Heart right ventricle (tissue), 16 donors: ENCODE measurements around the gene ELOVL3. TPM values are rescaled to one million over a fixed set of nuclear protein-coding genes. Genes with fewer than 3 reads are reported as not detected.

Experiments
- ATAC-seq, 8 donors: fragments of 200-7000 bp; cut with Tn5 transposase; one replicate each; pipeline ENCODE4 v1.9.1; 2020; ENCODE audit warnings: mild to moderate bottlenecking in 8 of 8, moderate library complexity in 8 of 8, moderate number of reproducible peaks in 1 of 8
- DNase-seq, 2 donors: peaks; one replicate each; pipeline ENCODE4 v3.0.0-alpha.2; 2020
- H3K27ac ChIP-seq, 10 donors: fragments of 200-600 bp; sonication (generic) in 2 of 10; one replicate each; pipeline versions ENCODE4 v1.5.0 to v1.8.0; 2020 to 2022; ENCODE audit warnings: mild to moderate bottlenecking in 3 of 10
- H3K27me3 ChIP-seq, 7 donors: fragments of 200-600 bp; one replicate each; pipeline ENCODE4 v1.8.0; 2021 to 2022; ENCODE audit warnings: mild to moderate bottlenecking in 2 of 7
- H3K36me3 ChIP-seq, 9 donors: fragments of 200-600 bp; sonication (generic) in 1 of 9; one replicate each; pipeline versions ENCODE4 v1.5.0 to v1.8.0; 2020 to 2022; ENCODE audit warnings: mild to moderate bottlenecking in 2 of 9
- H3K4me1 ChIP-seq, 9 donors: fragments of 200-600 bp; sonication (generic) in 1 of 9; one replicate each; pipeline versions ENCODE4 v1.5.0 to v1.8.0; 2020 to 2022; ENCODE audit warnings: mild to moderate bottlenecking in 4 of 9
- H3K4me3 ChIP-seq, 10 donors: fragments of 200-600 bp; sonication (generic) in 2 of 10; one replicate each; pipeline versions ENCODE4 v1.5.0 to v1.8.0; 2020 to 2022; ENCODE audit warnings: mild to moderate bottlenecking in 7 of 10, moderate library complexity in 2 of 10
- H3K9me3 ChIP-seq, 11 donors: fragments of 200-600 bp in 10 of 11; sonication (generic) in 2 of 11; one replicate each; pipeline versions ENCODE4 v1.5.0 to v1.8.0; 2013 to 2022; ENCODE audit warnings: mild to moderate bottlenecking in 2 of 11, control low read depth in 1 of 11, moderate library complexity in 1 of 11
- CTCF ChIP-seq, 9 donors: fragments of 200-600 bp; sonication (generic) in 2 of 9; IDR thresholded peaks; one replicate each; pipeline versions ENCODE4 v1.5.0 to v1.8.0; 2021 to 2022; ENCODE audit warnings: antibody characterized with exemption in 9 of 9, mild to moderate bottlenecking in 5 of 9, moderate library complexity in 1 of 9
- WGBS, 2 donors: extraction: QIAGEN DNeasy Blood & Tissue Kit; methylation state at CpG; one replicate each; pipeline ENCODE4 v1.1.7; 2013; ENCODE audit warnings: inconsistent platforms in 1 of 2; 5-methylcytosine and 5-hydroxymethylcytosine counted together
- intact Hi-C, 10 donors: fragments of 100-400 bp; cut with DNase I; formaldehyde crosslinking; loops; one replicate each; pipeline versions ENCODE4 v1.11.1 to v1.14.2; 2022
- polyA plus RNA-seq, 2 donors: library from polyadenylated mRNA; stranded (reverse); fragments of 200-250 nt; gene quantifications; one replicate each; pipeline ENCODE4 v1.2.3, GENCODE V29; 2013
- total RNA-seq, 10 donors: library from RNA; stranded (reverse); fragmentation: NEBNext Ultra II Directional in 3 of 10; extraction: Animal tissue kit (Norgen Biotek cat#: 25700) in 3 of 10; gene quantifications; one replicate each; pipeline versions ENCODE4 v1.2.1 to v1.2.4, GENCODE V29; 2021 to 2023
- donor health status: Arrhythmogenic right ventricular cardiomyopathy.
- donor health status: ischemic (EF 13 %, LVEDD 7.1; RV severe dilation, severe dysfunction).
- donor health status: healthy with polysubstance abuse.
- donor health status: DM: no; HTN: yes; CAD: no.
- donor health status: DM: no; HTN: no; CAD: no.
- donor health status: ischemic (EF 25% LVEDD 6.9; RV normal size, moderate dysfunction).
- donor health status: ischemic (EF 25% LVEDD 5.7; RV mildly dilated, moderate dysfunction).
- donor health status: healthy.
- donor health status: DM: yes; HTN: yes; CAD: no.
- donor health status: Ischemic cardiomyopathy.
- donor health status: ischemic (EF 35%, LVEDD 5.7; RV mildly dilated, moderate dysfunction).
- donor health status: nonischemic (EF 11% LVEDD 7.7; RV severe dilation, severe dysfunction).
- donor health status: DM: yes; HTN: yes; CAD: no.
- donor health status: PGD.
- donor health status: ischemic (EF 29% LVEDD 5.4; RV normal size, mild dysfunction).
- donor health status: nonischemic (EF 23%, LVEDD 6.1; RV moderate dilation, normal function).

The ELOVL3 gene
- total and polyA plus RNA-seq, 12 donors: 0.22 to 0.45 (median 0.27) TPM; not detected in 8

GRCh38 chr10:102195296-102195870, 30.7 kb upstream of the ELOVL3 start:
- no peaks in the 10 kb centered on the region for H3K36me3 ChIP-seq
- intact Hi-C loops: no loop called here
- no peaks in the 10 kb centered on the region for H3K4me1 ChIP-seq
- ATAC-seq (no peak), DNase-seq (no peak)
- H3K27me3 ChIP-seq: no peaks in the 10 kb centered on the region
- H3K27ac ChIP-seq: no peak overlapping the region
- H3K9me3 ChIP-seq: peaks cover 0 to 20% (median 0%) of the 10 kb centered on the region in 11 donors
- 71 to 79% methylated on average over 6 of the region's 6 CpGs for WGBS, 2 donors
- TF ChIP-seq CTCF (IDR thresholded peaks at IDR 0.05): no peak
- no peak overlapping the region for H3K4me3 ChIP-seq

GRCh38 chr10:102196893-102197292, 29.2 kb upstream of the ELOVL3 start:
- DNase-seq: no peak
- Histone ChIP-seq H3K27ac (no peak overlapping the region), H3K4me1 (no peaks in the 10 kb centered on the region), H3K27me3 (no peaks in the 10 kb centered on the region), H3K36me3 (no peaks in the 10 kb centered on the region), H3K9me3 (peaks cover 0 to 7% (median 0%) of the 10 kb centered on the region in 11 donors), H3K4me3 (no peak overlapping the region)
- no peak for ATAC-seq
- WGBS, 2 donors: 61 to 82% methylated on average over 2 of the region's 2 CpGs
- intact Hi-C loops: no loop called here
- no peak for TF ChIP-seq CTCF (IDR thresholded peaks at IDR 0.05)

- ATAC-seq (no peak), DNase-seq (no peak)
- no peak for TF ChIP-seq CTCF (IDR thresholded peaks at IDR 0.05)
- Histone ChIP-seq H3K9me3 (peaks cover 0 to 4% (median 0%) of the 10 kb centered on the region in 11 donors), H3K4me3 (no peak overlapping the region), H3K4me1 (no peaks in the 10 kb centered on the region), H3K36me3 (no peaks in the 10 kb centered on the region), H3K27me3 (no peaks in the 10 kb centered on the region), H3K27ac (no peak overlapping the region)
- intact Hi-C loops: no loop called here
- 68 to 69% methylated on average over 2 of the region's 2 CpGs for WGBS, 2 donors
Observed at GRCh38 chr10:102198027-102198426, 28.1 kb upstream of the ELOVL3 start.

- H3K36me3 ChIP-seq: no peaks in the 10 kb centered on the region
- intact Hi-C loops: no loop called here
- WGBS, 2 donors: 89 to 91% methylated on average over 32 to 34 of the region's 34 CpGs
- no peak for TF ChIP-seq CTCF (IDR thresholded peaks at IDR 0.05)
- H3K4me1 ChIP-seq: no peaks in the 10 kb centered on the region
- H3K27ac ChIP-seq: no peak overlapping the region
- DNase-seq (no peak), ATAC-seq (no peak)
- no peaks in the 10 kb centered on the region for H3K27me3 ChIP-seq
- H3K4me3 ChIP-seq: no peak overlapping the region
- peaks cover 0 to 17% (median 9%) of the 10 kb centered on the region in 11 donors for H3K9me3 ChIP-seq
Observed at GRCh38 chr10:102200751-102201640, 25.1 kb upstream of the ELOVL3 start.
